Smooth muscle cell of the brain vasculature (primary cell): ENCODE results near the gene MYL12A.
"Not testable (repeated sequence)": the region's sequence is repeated elsewhere in the genome, so short reads cannot be mapped to it uniquely, and the experiment has no call there.

ENCODE experiments used
- DNase-seq: peaks from one replicate; pipeline ENCODE4 v3.0.0-alpha.2; 2012; ENCODE audit warnings: low read depth, low spot score

MYL12A gene

DNA sequence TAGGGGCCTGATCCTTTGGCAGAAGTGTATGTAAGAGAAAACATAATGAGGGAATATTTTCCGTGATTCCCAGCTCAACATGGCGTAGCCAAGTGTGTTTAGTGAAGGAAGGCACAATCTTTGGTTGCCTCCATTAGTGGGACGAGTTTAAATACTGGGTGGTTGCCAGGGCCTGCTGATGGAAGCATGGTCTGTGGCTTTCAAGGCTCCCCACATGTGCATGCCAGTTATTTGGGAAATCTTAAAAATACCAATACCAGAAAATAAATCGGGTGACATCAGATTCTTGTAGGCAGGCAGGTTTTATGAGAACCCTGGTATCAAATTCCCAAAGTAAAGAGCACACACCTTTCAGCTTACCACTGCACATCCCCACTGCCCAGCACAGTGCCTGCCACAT lies 7.1 kb downstream of the MYL12A start:
- no peak for DNase-seq

- no peak for DNase-seq
These were observed 8.1 kb downstream of the MYL12A start for GRCh38 chr18:3255611-3256165.

DNA sequence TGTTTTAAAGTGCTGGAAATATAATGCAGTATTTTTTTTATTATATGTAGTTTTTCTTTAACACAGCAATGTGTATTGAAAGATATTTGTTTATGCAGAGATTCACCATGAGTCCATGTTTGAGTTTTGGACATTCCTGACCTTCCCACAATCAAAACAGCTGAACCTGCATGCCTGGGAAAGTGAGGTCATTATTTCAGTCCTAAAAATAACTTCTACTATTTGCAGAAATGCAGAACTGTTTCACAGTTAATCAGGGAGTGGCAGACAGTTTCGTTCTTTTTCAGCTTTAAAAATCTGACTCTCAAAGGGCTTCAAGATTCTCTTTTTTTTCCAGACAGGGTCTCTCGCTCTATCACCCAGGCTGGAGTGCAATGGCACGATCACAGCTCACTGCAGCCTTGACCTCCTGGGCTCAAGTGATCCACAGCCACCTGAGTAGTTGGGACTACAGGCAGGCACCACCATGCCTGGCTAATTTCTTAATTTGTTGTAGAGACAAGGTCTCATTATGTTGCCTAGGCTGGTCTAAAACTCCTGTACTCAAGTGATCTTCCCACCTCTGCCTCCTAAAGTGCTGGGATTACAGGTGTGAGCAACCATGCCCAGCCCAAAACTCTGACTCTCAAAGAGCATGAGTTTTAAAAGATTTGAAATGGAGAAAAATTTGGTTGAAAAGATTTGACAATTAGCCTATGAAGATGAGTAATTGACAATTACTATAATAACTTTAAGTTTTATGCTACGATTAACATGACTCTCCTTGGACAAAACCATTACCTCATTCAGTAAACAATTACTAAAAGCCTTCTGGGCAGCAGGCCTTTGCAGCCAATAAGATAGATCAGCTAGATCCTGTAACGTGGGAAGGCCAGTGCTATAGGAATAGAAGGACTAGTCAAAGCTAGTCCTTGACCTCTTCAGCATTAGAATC lies 9.4 kb downstream of the MYL12A start:
- no peak for DNase-seq

- DNase-seq = no peak
These were observed 10.1 kb downstream of the MYL12A start for GRCh38 chr18:3257627-3258120.

DNA sequence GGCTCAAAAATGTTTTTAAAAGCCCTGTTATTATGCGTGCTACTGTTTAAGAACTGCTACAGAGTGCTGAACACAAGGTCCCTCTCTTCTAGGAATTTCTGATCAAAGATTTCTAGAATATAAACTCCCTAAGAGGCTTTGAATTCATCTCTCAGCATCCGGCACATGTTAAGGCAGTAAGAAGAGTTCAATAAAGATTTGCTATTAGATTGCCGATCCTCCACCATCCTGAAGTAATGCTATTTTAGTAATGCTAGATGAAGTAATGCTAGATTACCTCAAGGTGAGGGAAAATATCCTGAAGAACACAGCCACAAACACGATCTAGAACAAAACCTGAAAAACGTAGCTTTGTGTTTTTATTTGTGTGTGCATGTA lies 13.4 kb downstream of the MYL12A start:
- DNase-seq = no peak

DNA sequence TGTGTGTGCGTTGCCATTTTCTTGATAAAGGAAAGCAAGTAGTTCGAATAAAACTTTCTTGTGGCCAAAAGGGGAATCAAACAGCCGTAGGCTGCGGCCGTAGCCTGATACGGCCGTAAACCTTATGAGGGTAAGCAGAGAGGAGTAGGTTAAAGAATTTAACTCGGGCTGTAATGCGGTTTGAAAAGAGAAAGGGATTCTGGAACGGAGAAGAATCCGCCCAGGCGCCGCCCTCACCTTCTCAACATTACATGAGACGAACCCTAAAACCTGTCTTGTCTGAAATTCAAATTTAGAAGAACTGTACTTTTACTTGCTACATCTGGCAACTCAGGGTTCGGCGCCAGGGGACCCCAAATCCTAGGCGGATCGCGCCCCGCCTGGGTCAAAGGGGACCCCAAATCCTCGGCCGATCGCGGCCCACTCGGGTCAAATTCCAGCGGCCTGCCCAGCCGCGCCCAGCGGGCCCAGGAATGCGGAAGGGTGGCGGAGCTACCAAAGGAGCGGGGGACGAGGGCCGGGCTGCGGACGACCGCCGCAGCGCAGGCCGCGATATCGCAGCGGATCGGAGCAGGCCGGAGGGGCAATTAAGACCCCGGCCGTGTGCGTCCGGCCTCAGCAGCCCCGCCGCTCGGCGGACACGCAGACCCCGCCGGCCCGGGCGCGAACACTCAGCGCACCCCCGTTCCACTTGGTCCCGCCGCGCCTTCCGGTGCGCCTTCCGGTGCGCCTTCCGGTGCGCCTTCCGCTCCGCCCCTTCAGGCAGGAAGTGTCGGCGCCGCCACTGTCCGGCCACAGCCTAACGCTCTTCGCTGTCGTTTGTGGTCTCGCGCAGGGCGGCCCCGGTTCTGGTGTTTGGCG lies 14.0 kb downstream of the MYL12A start, which contains the start of gene MYL12B:
MYL12B (plus strand) TSS at position 761 of the 861 bp plus-strand sequence. CDS start 10,766 bp downstream, outside the sequence.
- DNase-seq = no peak

GRCh38 chr18:3262234-3263131 lies 14.9 kb downstream of the MYL12A start:
- DNase-seq = no peak

DNA sequence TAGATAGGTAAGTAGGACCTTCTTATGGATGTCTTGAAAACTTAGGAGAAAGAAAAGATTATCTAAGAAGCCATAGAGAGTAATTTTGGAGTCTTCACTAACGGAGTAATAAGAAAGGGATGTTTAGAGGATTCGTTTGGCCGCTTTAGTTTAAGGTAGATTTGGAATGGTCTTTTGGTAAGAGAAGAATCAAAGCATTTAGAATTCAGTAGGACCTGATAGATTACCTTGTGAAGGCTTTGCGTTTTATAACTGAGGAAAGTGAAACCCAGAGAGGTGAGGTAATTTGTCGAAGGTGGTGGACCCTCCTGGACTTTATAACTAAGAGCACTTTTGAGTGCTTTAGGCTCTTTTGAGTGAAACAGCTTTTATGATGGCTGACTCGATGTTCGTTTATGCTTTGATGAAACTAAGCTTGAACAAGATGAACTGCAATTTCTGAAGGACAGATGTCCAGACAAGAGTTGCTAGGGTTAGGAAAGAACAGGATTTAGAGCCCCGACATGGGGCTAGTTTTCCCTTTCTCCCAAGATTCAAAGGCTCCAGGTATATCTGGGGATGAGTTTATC lies 15.6 kb downstream of the MYL12A start:
- no peak for DNase-seq

DNA sequence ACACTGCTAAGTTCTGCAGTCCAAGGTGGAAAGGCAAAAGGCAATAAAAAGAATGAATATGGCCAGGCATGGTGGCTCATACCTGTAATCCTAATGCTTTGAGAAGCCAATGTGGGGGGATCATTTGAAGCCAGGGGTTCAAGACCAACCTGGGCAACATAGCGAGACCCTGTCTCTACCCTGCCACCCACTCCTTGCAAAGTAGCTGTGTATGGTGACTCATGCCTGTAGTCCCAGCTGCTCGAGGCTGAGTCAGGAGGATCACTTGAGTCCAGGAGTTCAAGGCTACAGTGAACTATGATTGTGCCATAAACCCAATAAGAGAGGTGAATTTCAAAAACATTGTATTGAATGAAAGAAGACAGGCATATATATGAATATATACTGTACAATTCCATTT lies 16.8 kb downstream of the MYL12A start:
- DNase-seq = no peak

GRCh38 chr18:3265564-3266033 lies 18.0 kb downstream of the MYL12A start:
- no peak for DNase-seq

DNA sequence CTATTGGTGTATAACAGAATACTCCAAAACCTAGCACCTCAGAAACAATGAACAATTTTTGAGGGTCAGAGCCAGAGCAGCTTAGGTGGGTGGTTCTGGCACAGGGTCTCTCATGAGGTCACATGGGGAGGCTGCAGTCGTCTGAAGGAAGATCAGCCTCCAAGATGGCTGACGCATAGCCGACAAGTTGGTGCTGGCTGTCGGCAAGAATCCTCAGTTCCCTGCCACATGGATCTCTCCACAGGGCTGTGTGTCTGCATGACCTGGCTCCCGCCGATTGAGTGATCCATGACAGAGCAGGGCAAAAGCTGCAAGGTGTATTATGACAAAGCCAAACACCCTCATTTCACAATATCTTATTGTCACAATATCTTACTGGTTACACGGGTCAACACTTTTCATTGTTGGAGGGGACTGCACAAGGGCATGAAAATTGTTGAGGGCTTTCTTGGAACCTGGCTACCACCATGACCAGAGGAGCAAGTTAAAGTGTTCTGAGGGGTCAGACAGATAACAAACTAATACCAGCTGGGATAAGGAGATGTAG lies 18.5 kb downstream of the MYL12A start:
- DNase-seq = no peak

DNA sequence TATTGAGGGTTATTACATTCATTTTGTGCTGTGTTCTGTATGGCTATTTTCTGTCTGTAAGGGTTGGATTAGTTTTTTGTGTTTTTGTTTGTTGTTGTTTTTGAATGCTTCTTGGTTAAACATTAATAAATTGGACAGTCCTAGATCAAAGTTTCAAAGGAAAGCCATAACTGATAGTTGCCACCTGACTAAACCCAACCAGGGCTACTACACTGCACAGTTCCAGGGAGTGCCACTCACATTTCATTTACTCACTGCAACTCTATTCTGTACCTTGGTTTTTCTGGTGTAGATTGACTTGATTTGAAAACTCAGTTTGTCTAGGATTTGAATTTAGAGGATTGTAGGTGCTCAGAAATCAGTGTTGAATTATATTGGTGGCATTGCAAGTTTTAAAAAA lies 20.7 kb downstream of the MYL12A start:
- no peak for DNase-seq

GRCh38 chr18:3269241-3269913 lies 21.8 kb downstream of the MYL12A start:
- no peak for DNase-seq

GRCh38 chr18:3269914-3270299 lies 22.3 kb downstream of the MYL12A start:
- DNase-seq = no peak

DNA sequence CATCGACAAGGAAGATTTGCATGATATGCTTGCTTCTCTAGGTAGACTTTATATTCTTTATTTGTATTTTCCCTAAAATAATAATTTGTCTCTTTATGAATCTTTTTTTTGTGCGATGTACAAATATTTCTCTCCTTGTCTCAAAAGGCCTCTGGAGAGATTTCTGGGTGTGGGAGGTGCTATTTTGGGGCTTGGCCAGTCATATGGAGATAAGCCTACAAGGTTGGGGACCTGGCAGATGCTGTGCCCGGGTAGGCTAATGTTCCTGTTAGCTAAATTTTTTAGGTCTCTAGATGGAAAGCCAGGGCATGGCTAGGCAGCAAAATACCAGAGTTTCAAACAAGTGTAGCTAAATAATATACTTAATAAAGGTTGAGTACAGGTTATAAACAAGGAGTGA lies 25.4 kb downstream of the MYL12A start:
- DNase-seq = no peak

DNA sequence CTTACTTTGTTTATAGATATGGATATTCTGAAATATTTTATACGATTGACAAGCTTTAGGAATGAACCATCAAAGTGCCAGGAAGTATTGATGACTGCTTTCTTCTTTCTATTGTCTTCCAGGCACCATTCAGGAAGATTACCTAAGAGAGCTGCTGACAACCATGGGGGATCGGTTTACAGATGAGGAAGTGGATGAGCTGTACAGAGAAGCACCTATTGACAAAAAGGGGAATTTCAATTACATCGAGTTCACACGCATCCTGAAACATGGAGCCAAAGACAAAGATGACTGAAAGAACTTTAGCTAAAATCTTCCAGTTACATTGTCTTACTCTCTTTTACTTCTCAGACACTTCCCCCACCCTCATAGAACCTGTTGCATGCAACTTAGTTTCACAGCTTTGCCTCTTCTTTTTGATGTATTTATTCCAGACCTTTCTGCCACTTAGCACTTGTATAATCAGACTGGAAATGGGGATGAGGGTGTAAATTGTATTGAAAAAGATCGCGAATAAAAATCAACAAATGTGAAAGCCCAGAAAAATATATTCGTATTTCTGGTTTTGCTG lies 30.1 kb downstream of the MYL12A start:
- DNase-seq = not testable (repeated sequence)

DNA sequence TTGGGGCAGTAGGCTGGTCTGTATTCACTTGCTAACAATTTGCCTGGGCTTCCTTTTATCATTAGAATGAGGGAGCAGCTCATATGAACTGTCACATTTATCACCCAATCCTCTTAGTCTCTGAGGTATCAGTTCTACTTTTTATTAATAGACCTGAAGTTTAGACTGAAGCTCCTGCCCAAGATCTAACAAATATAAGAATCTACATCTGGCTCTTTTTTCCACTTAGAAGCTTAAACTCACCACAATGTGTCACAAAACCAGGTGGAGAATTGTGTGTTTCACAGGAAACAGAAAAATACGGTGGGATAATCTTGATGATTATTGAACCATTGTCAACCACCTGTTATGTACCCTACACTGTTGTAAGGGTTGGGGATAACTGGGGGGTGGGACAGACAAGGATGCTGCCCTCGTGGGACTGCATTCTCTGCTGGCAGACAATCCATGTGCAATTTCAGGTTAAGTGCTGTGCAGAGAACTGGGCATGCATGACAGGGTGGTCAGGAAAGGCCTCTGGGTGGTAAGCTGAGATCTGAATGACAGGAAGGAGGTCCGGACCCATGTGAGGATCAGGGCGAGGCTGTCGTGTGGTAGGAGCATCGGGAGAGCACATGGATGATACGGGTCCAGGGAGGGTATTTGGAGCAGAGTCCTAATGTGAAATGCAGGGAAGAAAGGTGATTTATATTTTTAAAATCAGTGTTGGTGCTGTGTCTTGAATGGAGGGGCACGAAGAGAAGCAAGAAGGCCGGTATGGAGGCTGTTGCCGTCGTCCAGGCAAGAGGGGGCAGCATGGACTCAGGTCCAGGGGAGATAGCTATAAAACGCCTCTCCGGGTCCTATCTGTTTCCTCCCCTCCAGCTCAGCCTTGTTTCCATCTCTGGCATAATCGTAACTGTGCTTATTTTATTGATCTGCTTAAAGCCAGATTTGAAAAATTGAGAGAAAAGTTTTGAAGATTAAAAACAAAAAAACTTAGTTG lies 31.9 kb downstream of the MYL12A start:
- no peak for DNase-seq
